ENCODE results near the gene LCA5. TPM values are rescaled to one million over a fixed set of nuclear protein-coding genes. Genes with fewer than 3 reads are reported as not detected.

LCA5 gene
- total and polyA plus RNA-seq, 2 donors (not counting 3 experiments of a cell fraction or from before 2014, with no cell fraction given): 0.57 to 4.2 TPM

DNA sequence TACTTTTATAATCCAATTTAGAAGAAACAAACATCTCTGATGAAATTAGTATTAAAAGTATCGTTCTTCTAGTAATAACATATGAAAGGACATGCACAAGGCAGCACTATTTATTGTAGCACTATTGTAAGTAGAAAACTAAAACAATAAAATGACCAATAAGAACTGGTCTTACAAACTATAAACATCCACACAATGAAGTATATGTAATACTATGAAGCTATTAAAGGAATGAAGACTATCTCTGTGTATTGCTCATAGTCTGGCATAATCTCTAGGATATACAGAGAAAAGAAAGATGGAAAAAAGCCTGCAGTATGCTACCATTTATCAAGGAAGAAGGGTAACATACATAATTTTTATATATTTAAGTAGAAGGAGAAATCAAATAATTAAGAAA is 16.7 kb downstream of the LCA5 start:
- dilution Hi-C loops (cut with MboI; ENCODE audit: extremely low pct_ligation_motif_present, low sequenced_read_pairs) (no loop called here), intact Hi-C loops (cut with micrococcal nuclease) (no loop called here)
- H3K79me2 ChIP-seq (ENCODE audit: control insufficient read depth, insufficient read depth, low read length): no peaks in the 10 kb centered on the region
- H3K27me3 ChIP-seq (ENCODE audit: control insufficient read depth in 2 of 2, insufficient read depth in 2 of 2, low read length in 2 of 2): no peaks in the 10 kb centered on the region
- no TSS peak for BruUV-seq (replicated peaks)
- ChIA-PET CTCF (no interaction called here), POLR2A (no interaction called here)
- no peaks in the 10 kb centered on the region for H3K9me3 ChIP-seq (replicated peaks; ENCODE audit: control insufficient read depth, insufficient read depth, low read length)
- H2AFZ ChIP-seq (ENCODE audit: low read depth, low read length): no peak overlapping the region
- no peak overlapping the region for H3K9ac ChIP-seq (replicated peaks; ENCODE audit: extremely low read depth, insufficient read depth, low read length)
- DNase-seq (ENCODE audit: low read depth, low spot score): no peak
- no peaks in the 10 kb centered on the region for H4K20me1 ChIP-seq (replicated peaks; ENCODE audit: control insufficient read depth, extremely low read depth, insufficient read depth, low read length)
- H3K4me2 ChIP-seq (ENCODE audit: insufficient read depth, low read length): no peak overlapping the region
- H3K36me3 ChIP-seq (ENCODE audit: control insufficient read depth in 2 of 2, extremely low read depth in 1 of 2, insufficient read depth in 2 of 2, low read length in 2 of 2): no peaks in the 10 kb centered on the region
- no peaks in the 10 kb centered on the region for H3K4me1 ChIP-seq (ENCODE audit: control insufficient read depth, extremely low read depth, insufficient read depth, low read length)
- no peak overlapping the region for H3K4me3 ChIP-seq (replicated peaks in 1 of 3; ENCODE audit: insufficient read depth in 1 of 3, low read depth in 1 of 3, low read length in 3 of 3)
- no peak for FAIRE-seq
- TF ChIP-seq POLR2AphosphoS5 (IDR thresholded peaks at IDR 0.05; ENCODE audit: insufficient read depth, low read depth, low read length): no peak
- peaks cover 2% of the 10 kb centered on the region for H3K9me1 ChIP-seq (replicated peaks; ENCODE audit: control insufficient read depth, extremely low read depth, insufficient read depth, low read length)
- H3K27ac ChIP-seq (ENCODE audit: insufficient read depth, low read depth, low read length): no peak overlapping the region

DNA sequence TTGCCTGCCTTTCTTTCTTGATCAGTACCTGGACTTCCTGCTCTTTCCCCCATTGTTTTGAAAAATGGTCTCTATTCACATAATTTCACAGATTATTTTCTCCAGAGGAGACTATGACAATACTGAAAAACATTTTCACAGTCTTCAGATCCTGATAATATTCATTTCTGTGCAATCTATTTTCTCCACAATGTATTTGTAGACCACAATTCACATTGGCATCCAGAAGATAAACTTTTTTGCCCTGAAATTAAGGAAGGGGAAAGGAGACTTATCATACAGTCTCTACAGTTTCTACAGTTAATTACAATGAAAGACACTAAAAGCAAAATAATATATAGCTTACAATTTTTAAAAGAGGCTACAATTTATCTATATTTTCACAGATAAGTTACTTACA is 18.4 kb downstream of the LCA5 start:
- TF ChIP-seq FOS (IDR thresholded peaks at IDR 0.05; ENCODE audit: borderline replicate concordance, insufficient read depth, low read length): no peak
- no peak for TF ChIP-seq POLR2A (IDR thresholded peaks at IDR 0.05; ENCODE audit: low read depth, low read length)
- TF ChIP-seq, protein P1, sequence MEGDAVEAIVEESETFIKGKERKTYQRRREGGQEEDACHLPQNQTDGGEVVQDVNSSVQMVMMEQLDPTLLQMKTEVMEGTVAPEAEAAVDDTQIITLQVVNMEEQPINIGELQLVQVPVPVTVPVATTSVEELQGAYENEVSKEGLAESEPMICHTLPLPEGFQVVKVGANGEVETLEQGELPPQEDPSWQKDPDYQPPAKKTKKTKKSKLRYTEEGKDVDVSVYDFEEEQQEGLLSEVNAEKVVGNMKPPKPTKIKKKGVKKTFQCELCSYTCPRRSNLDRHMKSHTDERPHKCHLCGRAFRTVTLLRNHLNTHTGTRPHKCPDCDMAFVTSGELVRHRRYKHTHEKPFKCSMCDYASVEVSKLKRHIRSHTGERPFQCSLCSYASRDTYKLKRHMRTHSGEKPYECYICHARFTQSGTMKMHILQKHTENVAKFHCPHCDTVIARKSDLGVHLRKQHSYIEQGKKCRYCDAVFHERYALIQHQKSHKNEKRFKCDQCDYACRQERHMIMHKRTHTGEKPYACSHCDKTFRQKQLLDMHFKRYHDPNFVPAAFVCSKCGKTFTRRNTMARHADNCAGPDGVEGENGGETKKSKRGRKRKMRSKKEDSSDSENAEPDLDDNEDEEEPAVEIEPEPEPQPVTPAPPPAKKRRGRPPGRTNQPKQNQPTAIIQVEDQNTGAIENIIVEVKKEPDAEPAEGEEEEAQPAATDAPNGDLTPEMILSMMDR (IDR thresholded peaks at IDR 0.05; ENCODE audit: extremely low read depth in 1 of 2, insufficient read depth in 1 of 2, low read depth in 1 of 2, low read length in 2 of 2): no peak
- TF ChIP-seq MYC (IDR thresholded peaks at IDR 0.05; ENCODE audit: low read depth, low read length): no peak
- TF ChIP-seq, protein P2, sequence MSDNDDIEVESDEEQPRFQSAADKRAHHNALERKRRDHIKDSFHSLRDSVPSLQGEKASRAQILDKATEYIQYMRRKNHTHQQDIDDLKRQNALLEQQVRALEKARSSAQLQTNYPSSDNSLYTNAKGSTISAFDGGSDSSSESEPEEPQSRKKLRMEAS (IDR thresholded peaks at IDR 0.05; ENCODE audit: insufficient read depth, insufficient read length): no peak
- TF ChIP-seq EZH2 (IDR thresholded peaks at IDR 0.05; ENCODE audit: borderline replicate concordance, low read depth, low read length, severe bottlenecking): no peak
- no peak for TF ChIP-seq JUN (IDR thresholded peaks at IDR 0.05; ENCODE audit: borderline replicate concordance, insufficient read depth, insufficient read length, low read depth)
- no peak for TF ChIP-seq GATA2 (IDR thresholded peaks at IDR 0.05; ENCODE audit: insufficient read depth, insufficient read length, low read depth, low read length)
- no peak for TF ChIP-seq POLR2AphosphoS5 (IDR thresholded peaks at IDR 0.05; ENCODE audit: insufficient read depth, low read depth, low read length)
- CTCF ChIA-PET: no interaction called here
- Histone ChIP-seq H3K4me2 (ENCODE audit: insufficient read depth, low read length) (no peak overlapping the region), H4K20me1 (replicated peaks; ENCODE audit: control insufficient read depth, extremely low read depth, insufficient read depth, low read length) (no peaks in the 10 kb centered on the region), H3K27ac (ENCODE audit: insufficient read depth, low read depth, low read length) (no peak overlapping the region), H2AFZ (ENCODE audit: low read depth, low read length) (no peak overlapping the region), H3K36me3 (ENCODE audit: control insufficient read depth in 2 of 2, extremely low read depth in 1 of 2, insufficient read depth in 2 of 2, low read length in 2 of 2) (no peaks in the 10 kb centered on the region), H3K79me2 (ENCODE audit: control insufficient read depth, insufficient read depth, low read length) (no peaks in the 10 kb centered on the region), H3K9me3 (replicated peaks; ENCODE audit: control insufficient read depth, insufficient read depth, low read length) (no peaks in the 10 kb centered on the region), H3K9ac (replicated peaks; ENCODE audit: extremely low read depth, insufficient read depth, low read length) (no peak overlapping the region), H3K4me3 (replicated peaks in 1 of 3; ENCODE audit: insufficient read depth in 1 of 3, low read depth in 1 of 3, low read length in 3 of 3) (no peak overlapping the region), H3K9me1 (replicated peaks; ENCODE audit: control insufficient read depth, extremely low read depth, insufficient read depth, low read length) (peaks cover 2% of the 10 kb centered on the region), H3K27me3 (ENCODE audit: control insufficient read depth in 2 of 2, insufficient read depth in 2 of 2, low read length in 2 of 2) (no peaks in the 10 kb centered on the region), H3K4me1 (ENCODE audit: control insufficient read depth, extremely low read depth, insufficient read depth, low read length) (no peaks in the 10 kb centered on the region)
- FAIRE-seq (no peak), DNase-seq (ENCODE audit: low read depth, low spot score) (no peak)
- BruUV-seq (replicated peaks): no TSS peak
- dilution Hi-C loops (cut with MboI; ENCODE audit: extremely low pct_ligation_motif_present, low sequenced_read_pairs) (no loop called here), intact Hi-C loops (cut with micrococcal nuclease) (no loop called here)
- POLR2A ChIA-PET: no interaction called here

Measured in endothelial cell of umbilical vein (primary cell).